Inflammatory macrophage treated with lipopolysaccharide for 1 hour (primary cell): ENCODE measurements around the gene TBC1D2.

Experiments used
- DNase-seq, 2 donors: peaks; one replicate each; pipeline ENCODE4 v3.0.0-alpha.2; 2020 to 2022

Gene TBC1D2

GRCh38 chr9:98157372-98157771 lies 98.1 kb downstream of the TBC1D2 start:
- DNase-seq = no peak

GRCh38 chr9:98154678-98155077 lies 100.8 kb downstream of the TBC1D2 start:
- DNase-seq = no peak

- peak in 1 of 2 donors; percentile 66 for DNase-seq
Measured at GRCh38 chr9:98152526-98152925, 102.9 kb downstream of the TBC1D2 start.

GRCh38 chr9:98150721-98151120 lies 104.7 kb downstream of the TBC1D2 start:
- peak; percentile 36 to 58 for DNase-seq

DNA sequence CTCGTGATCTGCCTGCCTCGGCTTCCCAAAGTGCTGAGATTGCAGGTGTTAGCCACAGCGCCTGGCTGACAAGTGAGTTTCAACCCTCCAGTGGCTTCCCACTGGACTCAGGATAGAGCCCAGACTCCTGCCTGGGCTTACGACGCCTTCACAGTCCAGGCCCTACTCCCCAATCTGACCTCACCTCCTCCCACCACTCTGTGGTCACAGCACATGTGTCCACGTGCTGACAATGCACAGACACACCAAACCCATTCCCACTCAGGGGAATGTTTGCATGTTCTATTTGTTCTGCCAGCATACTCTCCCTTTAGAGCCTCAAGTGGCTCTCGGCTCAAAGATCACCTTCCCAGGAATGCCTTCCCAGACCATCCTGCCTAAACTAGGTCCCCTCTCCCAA lies 105.3 kb downstream of the TBC1D2 start:
- DNase-seq = peak; percentile 21 to 65

GRCh38 chr9:98149422-98149821 lies 106.0 kb downstream of the TBC1D2 start:
- no peak for DNase-seq
